Activated B cell treated with CpG ODN at 0.5 μM for 24 hours (primary cell): ENCODE results near the gene LTB4R2. TPM values are rescaled to one million over a fixed set of nuclear protein-coding genes. Genes with fewer than 3 reads are reported as not detected.

Experiments
- ATAC-seq: fragments of 200-7000 bp; cut with Tn5 transposase; one replicate; pipeline ENCODE4 v1.10.0; 2021; ENCODE audit warnings: low read depth, mild to moderate bottlenecking, moderate library complexity
- CTCF ChIA-PET: fragments of 350-600 bp; sonication (Branson Sonifier 250); formaldehyde crosslinking; loops from one replicate; lab custom pipeline; 2021; ENCODE audit warnings: antibody characterized with exemption; lab: Charles Lee
- POLR2A ChIA-PET: fragments of 350-600 bp; sonication (Branson Sonifier 250); formaldehyde crosslinking; loops from one replicate; lab custom pipeline; 2021; ENCODE audit warnings: antibody characterized with exemption; lab: Charles Lee
- DNase-seq: peaks from one replicate; pipeline ENCODE4 v3.0.0; 2022
- H3K27ac Mint-ChIP-seq: one replicate; pipeline ENCODE4 v1.8.0; 2020; ENCODE audit warnings: mixed read lengths
- H3K27me3 Mint-ChIP-seq: one replicate; pipeline ENCODE4 v1.8.0; 2021; ENCODE audit warnings: mixed read lengths
- H3K36me3 Mint-ChIP-seq: one replicate; pipeline ENCODE4 v1.8.0; 2021; ENCODE audit warnings: low read depth, mixed read lengths
- H3K4me1 Mint-ChIP-seq: one replicate; pipeline ENCODE4 v1.8.0; 2021; ENCODE audit warnings: mixed read lengths
- H3K4me3 Mint-ChIP-seq: one replicate; pipeline ENCODE4 v1.8.0; 2020; ENCODE audit warnings: mild to moderate bottlenecking, mixed read lengths
- H3K9me3 Mint-ChIP-seq: one replicate; pipeline ENCODE4 v1.8.0; 2020; ENCODE audit warnings: mixed read lengths
- intact Hi-C: fragments of 100-400 bp; cut with micrococcal nuclease; formaldehyde crosslinking; loops from one replicate; pipeline ENCODE4 v1.15.1; 2024
- total RNA-seq: library from RNA; stranded (reverse); gene quantifications from 2 replicates; pipeline ENCODE4 v1.2.3, GENCODE V29; 2022
- TF ChIP-seq, protein P1 (sequence below): fragments of 200-600 bp; IDR thresholded peaks from one replicate; pipeline ENCODE4 v1.8.0; 2022; ENCODE audit warnings: antibody characterized with exemption, mild to moderate bottlenecking

The LTB4R2 gene
- total RNA-seq, 1 donor from 2014 or later = 9.1 TPM

DNA sequence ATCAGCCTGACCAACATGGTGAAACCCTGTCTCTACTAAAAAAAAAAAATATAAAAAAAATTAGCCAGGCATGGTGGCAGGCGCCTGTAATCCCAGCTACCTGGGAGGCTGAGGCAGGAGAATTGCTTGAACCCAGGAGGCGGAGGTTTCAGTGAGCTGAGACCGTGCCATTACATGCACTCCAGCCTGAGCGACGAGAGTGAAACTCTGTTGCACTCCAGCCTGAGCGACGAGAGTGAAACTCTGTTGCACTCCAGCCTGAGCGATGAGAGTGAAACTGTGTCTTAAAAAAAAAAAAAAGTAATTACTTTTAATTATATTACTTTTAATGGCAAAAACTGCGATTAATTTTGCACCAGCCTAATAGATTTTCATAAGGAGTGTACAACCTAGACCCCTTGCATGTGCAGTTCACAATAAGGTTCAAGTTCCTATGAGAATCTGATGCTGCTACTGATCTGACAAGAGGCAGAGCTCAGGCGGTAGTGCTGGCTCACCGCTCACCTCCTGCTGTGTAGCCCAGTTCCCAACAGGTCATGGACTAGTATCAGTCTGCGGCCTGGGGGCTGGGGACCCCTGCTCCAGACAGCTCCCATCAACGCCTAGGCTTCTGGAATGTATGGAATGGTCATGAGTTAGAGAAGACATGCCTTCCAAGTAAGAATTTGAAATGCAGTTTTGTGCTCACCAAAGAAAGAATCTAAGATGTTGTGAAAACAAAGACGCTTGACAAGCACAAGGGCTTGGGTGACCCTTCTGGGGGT is 11.5 kb downstream of the LTB4R2 start:
- H3K36me3 Mint-ChIP-seq = no peaks in the 10 kb centered on the region
- H3K27me3 Mint-ChIP-seq = peaks cover 6% of the 10 kb centered on the region
- ChIA-PET CTCF (interaction anchor here (4.2 kb wide), 1 partner anchor 13 kb away, joined by 19 read pairs; the partner anchor contains the start of gene CIDEB), POLR2A (no interaction called here)
- H3K4me1 Mint-ChIP-seq = no peaks in the 10 kb centered on the region
- ATAC-seq = no peak
- TF ChIP-seq, protein P1, sequence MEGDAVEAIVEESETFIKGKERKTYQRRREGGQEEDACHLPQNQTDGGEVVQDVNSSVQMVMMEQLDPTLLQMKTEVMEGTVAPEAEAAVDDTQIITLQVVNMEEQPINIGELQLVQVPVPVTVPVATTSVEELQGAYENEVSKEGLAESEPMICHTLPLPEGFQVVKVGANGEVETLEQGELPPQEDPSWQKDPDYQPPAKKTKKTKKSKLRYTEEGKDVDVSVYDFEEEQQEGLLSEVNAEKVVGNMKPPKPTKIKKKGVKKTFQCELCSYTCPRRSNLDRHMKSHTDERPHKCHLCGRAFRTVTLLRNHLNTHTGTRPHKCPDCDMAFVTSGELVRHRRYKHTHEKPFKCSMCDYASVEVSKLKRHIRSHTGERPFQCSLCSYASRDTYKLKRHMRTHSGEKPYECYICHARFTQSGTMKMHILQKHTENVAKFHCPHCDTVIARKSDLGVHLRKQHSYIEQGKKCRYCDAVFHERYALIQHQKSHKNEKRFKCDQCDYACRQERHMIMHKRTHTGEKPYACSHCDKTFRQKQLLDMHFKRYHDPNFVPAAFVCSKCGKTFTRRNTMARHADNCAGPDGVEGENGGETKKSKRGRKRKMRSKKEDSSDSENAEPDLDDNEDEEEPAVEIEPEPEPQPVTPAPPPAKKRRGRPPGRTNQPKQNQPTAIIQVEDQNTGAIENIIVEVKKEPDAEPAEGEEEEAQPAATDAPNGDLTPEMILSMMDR = no peak
- no peak overlapping the region for H3K27ac Mint-ChIP-seq
- no peaks in the 10 kb centered on the region for H3K9me3 Mint-ChIP-seq
- DNase-seq = no peak
- no peak overlapping the region for H3K4me3 Mint-ChIP-seq
- intact Hi-C loops = no loop called here

DNA sequence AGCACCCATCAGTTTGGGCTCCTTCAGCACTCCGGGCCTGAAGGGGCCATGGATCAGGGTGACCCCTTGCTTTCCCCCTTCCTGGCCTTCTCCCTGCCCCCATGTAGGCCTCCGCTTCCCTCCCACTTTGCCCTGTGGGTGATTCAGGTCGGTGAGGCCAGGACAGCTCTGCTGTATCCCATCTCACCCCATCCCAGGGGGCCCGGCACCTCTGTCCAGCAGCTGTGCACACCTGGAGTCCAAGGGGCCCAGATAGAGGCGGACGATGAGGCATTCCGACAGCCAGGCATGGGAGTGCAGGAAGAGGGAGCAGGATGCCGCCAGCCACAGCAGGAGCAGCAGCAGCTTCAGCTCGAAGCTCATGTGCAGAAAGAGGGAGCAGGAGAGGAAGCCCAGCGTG is 12.7 kb downstream of the LTB4R2 start:
- Mint-ChIP-seq H3K27ac (no peak overlapping the region), H3K9me3 (no peaks in the 10 kb centered on the region), H3K4me3 (no peak overlapping the region), H3K27me3 (peaks cover 6% of the 10 kb centered on the region), H3K36me3 (no peaks in the 10 kb centered on the region), H3K4me1 (peaks cover 9% of the 10 kb centered on the region)
- ChIA-PET POLR2A (no interaction called here), CTCF (interaction anchor here (1.5 to 4.2 kb wide), 2 partner anchors 15 to 26 kb away, joined by 3 to 19 read pairs; partner anchors contain the start of gene CIDEB)
- ATAC-seq (no peak), DNase-seq (no peak)
- TF ChIP-seq, protein P1 = no peak
- intact Hi-C loops = no loop called here

DNA sequence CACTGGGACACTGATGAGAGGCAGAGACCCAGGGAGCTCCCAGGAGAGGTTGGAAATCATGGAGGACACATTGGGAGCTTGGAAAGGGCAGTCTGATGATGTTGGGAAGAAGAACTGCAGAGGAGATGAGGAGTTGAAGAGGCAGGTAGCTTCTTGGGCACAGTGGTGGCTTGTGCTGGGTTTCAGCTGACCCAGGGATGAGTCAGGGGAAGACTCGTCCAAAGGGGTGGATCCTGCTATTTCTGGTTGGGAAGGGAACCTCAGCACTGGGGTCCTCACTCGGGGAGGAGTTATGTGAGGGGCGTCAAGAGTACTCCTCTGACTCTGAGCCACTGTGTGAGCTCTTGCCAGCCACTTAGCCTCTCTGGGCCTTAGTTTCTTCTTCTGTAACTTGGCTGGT is 13.4 kb downstream of the LTB4R2 start:
- ChIA-PET POLR2A (interaction anchor here (0.6 kb wide), 1 partner anchor 119 kb away, joined by 5 read pairs; no protein-coding TSS in a partner anchor), CTCF (interaction anchor here (1.5 to 4.2 kb wide), 2 partner anchors 15 to 27 kb away, joined by 3 to 19 read pairs; partner anchors contain the start of gene CIDEB)
- no peak for ATAC-seq
- DNase-seq = no peak
- no peak overlapping the region for H3K27ac Mint-ChIP-seq
- TF ChIP-seq, protein P1 = no peak
- peaks cover 6% of the 10 kb centered on the region for H3K27me3 Mint-ChIP-seq
- H3K36me3 Mint-ChIP-seq = no peaks in the 10 kb centered on the region
- peaks cover 11% of the 10 kb centered on the region for H3K4me1 Mint-ChIP-seq
- H3K9me3 Mint-ChIP-seq = no peaks in the 10 kb centered on the region
- intact Hi-C loops = no loop called here
- no peak overlapping the region for H3K4me3 Mint-ChIP-seq

DNA sequence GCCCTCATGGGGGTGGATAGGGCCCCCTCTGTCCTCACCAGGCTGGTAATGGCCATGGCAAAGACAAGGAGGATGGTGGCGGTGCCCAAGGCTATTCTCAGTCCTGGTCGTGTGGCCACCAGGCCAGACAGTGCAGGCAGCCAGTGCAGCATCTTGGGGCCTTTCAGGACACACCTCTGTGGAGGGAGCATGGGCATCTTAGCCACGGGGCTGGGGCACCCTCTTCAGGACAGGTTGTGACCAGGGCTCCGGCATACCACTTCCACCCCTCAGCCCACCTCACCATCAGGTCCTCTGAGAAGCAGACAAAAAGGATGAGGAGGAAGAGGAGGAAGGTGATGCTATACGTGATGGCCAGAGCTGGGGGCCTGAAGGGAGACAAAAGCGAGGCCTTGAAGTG is 14.1 kb downstream of the LTB4R2 start:
- Mint-ChIP-seq H3K27ac (no peak overlapping the region), H3K9me3 (no peaks in the 10 kb centered on the region), H3K27me3 (peaks cover 6% of the 10 kb centered on the region), H3K4me1 (peaks cover 11% of the 10 kb centered on the region), H3K36me3 (no peaks in the 10 kb centered on the region), H3K4me3 (no peak overlapping the region)
- TF ChIP-seq, protein P1 = no peak
- CTCF ChIA-PET = interaction anchor here (4.2 kb wide), 1 partner anchor 16 kb away, joined by 19 read pairs; the partner anchor contains the start of gene CIDEB
- POLR2A ChIA-PET = interaction anchor here (0.8 kb wide), 1 partner anchor 9 kb away, joined by 3 read pairs; no protein-coding TSS in a partner anchor
- ATAC-seq (no peak), DNase-seq (no peak)
- intact Hi-C loops = no loop called here

DNA sequence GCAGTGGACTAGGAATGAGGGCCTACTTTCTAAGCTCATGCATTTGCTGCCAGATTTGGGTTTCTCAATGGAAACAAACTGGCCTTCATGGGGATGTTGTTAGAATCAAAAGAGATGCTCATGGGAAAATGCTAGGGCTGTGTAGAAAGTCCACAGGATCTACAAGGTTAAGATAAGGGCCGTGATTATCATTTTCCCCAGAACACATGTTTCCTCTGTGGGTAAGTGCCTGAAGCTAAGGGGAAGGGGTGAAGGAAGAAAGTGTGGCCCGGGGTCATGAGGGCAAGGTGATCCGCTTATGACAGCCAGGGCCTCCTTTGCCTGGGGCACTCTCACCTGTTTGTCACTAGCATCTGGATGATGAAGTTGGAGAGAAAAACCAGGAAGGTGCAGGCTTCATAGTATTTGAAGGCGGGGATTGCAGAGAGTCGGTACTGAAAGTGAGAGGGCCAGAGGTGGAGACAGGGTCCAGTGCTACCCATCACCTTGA is 15.1 kb downstream of the LTB4R2 start:
- H3K36me3 Mint-ChIP-seq = no peaks in the 10 kb centered on the region
- H3K27me3 Mint-ChIP-seq = no peaks in the 10 kb centered on the region
- POLR2A ChIA-PET = no interaction called here
- intact Hi-C loops = no loop called here
- no peaks in the 10 kb centered on the region for H3K9me3 Mint-ChIP-seq
- ATAC-seq = no peak
- CTCF ChIA-PET = interaction anchor here (4.2 to 13.6 kb wide), 2 partner anchors 17 to 109 kb away, joined by 19 to 353 read pairs; partner anchors contain the start of genes CBLN3, CIDEB and KHNYN
- no peak for DNase-seq
- no peak overlapping the region for H3K4me3 Mint-ChIP-seq
- H3K4me1 Mint-ChIP-seq = peaks cover 11% of the 10 kb centered on the region
- no peak overlapping the region for H3K27ac Mint-ChIP-seq
- TF ChIP-seq, protein P1 = no peak
